Right lobe of liver (tissue), 4 donors: Measurements from ENCODE around the gene KIAA1549.

Experiments used
- POLR2A ChIP-seq: fragments of 450-650 bp; IDR thresholded peaks from one replicate; pipeline ENCODE4 v1.6.1; 2017; ENCODE audit warnings: antibody characterized with exemption, mild to moderate bottlenecking
- TF ChIP-seq, protein P1 (sequence below), 4 donors: fragments of 200-600 bp in 3 of 4; fragments of 450-650 bp in 1 of 4; IDR thresholded peaks; one replicate each; pipeline versions ENCODE4 v1.5.1 to v1.8.0; 2016 to 2022; ENCODE audit warnings: antibody characterized with exemption in 4 of 4, mild to moderate bottlenecking in 2 of 4
- donor health status: DM: no; HTN: no; CAD: no.
- donor health status: DM: no; HTN: no; CAD: no.
- donor health status: DM: no; HTN: yes; CAD: no.

DNA sequence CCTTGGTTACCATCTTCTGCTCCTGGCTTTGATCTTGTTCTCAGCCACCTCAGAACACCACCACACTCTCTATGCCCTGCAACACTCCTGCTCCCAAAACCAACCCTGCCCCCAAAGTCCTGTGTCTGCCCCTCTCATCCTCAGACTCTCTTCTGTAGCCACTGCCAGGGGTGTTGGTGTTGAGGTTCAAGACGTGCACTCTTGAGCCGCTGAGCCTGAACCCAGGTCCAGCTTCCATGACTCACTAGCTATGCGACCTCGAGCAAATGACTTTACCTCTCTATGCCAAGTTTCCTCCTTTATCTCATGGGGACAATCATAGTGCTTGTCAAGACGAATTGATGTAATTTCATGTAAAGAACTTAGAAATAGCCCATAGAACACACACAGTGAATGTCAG lies 182.4 kb downstream of the KIAA1549 start:
- TF ChIP-seq, protein P1, sequence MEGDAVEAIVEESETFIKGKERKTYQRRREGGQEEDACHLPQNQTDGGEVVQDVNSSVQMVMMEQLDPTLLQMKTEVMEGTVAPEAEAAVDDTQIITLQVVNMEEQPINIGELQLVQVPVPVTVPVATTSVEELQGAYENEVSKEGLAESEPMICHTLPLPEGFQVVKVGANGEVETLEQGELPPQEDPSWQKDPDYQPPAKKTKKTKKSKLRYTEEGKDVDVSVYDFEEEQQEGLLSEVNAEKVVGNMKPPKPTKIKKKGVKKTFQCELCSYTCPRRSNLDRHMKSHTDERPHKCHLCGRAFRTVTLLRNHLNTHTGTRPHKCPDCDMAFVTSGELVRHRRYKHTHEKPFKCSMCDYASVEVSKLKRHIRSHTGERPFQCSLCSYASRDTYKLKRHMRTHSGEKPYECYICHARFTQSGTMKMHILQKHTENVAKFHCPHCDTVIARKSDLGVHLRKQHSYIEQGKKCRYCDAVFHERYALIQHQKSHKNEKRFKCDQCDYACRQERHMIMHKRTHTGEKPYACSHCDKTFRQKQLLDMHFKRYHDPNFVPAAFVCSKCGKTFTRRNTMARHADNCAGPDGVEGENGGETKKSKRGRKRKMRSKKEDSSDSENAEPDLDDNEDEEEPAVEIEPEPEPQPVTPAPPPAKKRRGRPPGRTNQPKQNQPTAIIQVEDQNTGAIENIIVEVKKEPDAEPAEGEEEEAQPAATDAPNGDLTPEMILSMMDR (IDR thresholded peaks at IDR 0.05): no peak
- no peak for TF ChIP-seq POLR2A
